ENCODE results near the gene RGS12. TPM values are rescaled to one million over a fixed set of nuclear protein-coding genes. Genes with fewer than 3 reads are reported as not detected.
A peak's percentile ranks its signal among the peaks of the same experiment; 100 is the strongest.

Gene RGS12
- total RNA-seq, 4 donors from 2014 or later = 14.6 to 25.1 (median 20.9) TPM

- no peak overlapping the region for H3K27ac ChIP-seq
- no peak for TF ChIP-seq POLR2A (IDR thresholded peaks at IDR 0.05)
- no peak for TF ChIP-seq CTCF (IDR thresholded peaks at IDR 0.05)
- no peaks in the 10 kb centered on the region for H3K27me3 ChIP-seq
- intact Hi-C loops (cut with DNase I) = no loop called here
- no peak for DNase-seq
- no peaks in the 10 kb centered on the region for H3K36me3 ChIP-seq
- H3K4me1 ChIP-seq = peaks cover 26 to 29% of the 10 kb centered on the region in 2 donors
- no peak overlapping the region for H3K4me3 ChIP-seq (replicated peaks in 1 of 3)
- H3K9me3 ChIP-seq = no peaks in the 10 kb centered on the region
- WGBS, 2 donors = 95 to 97% methylated on average over 9 of the region's 9 CpGs
Observed at GRCh38 chr4:3332498-3332897, 39.7 kb downstream of the RGS12 start.

- Histone ChIP-seq H3K36me3 (no peaks in the 10 kb centered on the region), H3K27ac (peak overlapping the region in 1 of 3 donors; percentile 42), H3K4me3 (replicated peaks in 1 of 3) (no peak overlapping the region), H3K4me1 (peaks cover 26 to 29% of the 10 kb centered on the region in 2 donors), H3K9me3 (no peaks in the 10 kb centered on the region), H3K27me3 (no peaks in the 10 kb centered on the region)
- WGBS, 2 donors = 87 to 88% methylated on average over 3 of the region's 3 CpGs
- intact Hi-C loops (cut with DNase I) = no loop called here
- TF ChIP-seq POLR2A (IDR thresholded peaks at IDR 0.05) (no peak), CTCF (IDR thresholded peaks at IDR 0.05) (no peak)
- no peak for DNase-seq
Observed at GRCh38 chr4:3334316-3334715, 41.5 kb downstream of the RGS12 start.

DNA sequence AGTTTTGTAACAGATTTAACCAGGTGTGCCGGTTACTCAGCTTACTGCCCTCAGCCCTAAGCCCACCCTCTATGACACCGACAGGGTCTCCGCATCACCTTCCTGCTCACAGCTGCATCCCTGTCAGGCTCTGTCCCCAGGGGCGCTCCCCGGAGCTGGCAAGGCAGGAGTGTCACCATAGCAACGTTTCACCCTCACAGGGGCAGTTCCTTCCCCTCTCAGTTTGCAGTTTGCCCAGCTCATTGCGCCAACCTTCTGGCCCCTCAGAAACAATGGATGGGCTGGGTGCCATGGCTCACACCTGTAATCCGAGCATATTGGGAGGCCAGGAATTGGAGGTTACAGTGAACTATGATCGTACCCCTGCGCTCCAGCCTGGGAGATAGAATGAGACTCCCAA lies 42.6 kb downstream of the RGS12 start:
- no peak overlapping the region for H3K4me3 ChIP-seq (replicated peaks in 1 of 3)
- 74 to 82% methylated on average over 10 of the region's 10 CpGs for WGBS, 2 donors
- H3K27ac ChIP-seq = peak overlapping the region in 2 of 3 donors; percentile 28 to 42
- H3K36me3 ChIP-seq = no peaks in the 10 kb centered on the region
- no peak for DNase-seq
- intact Hi-C loops (cut with DNase I) = no loop called here
- TF ChIP-seq CTCF (IDR thresholded peaks at IDR 0.05) (no peak), POLR2A (IDR thresholded peaks at IDR 0.05) (no peak)
- peaks cover 30 to 34% of the 10 kb centered on the region in 2 donors for H3K4me1 ChIP-seq
- H3K9me3 ChIP-seq = no peaks in the 10 kb centered on the region
- H3K27me3 ChIP-seq = no peaks in the 10 kb centered on the region

DNA sequence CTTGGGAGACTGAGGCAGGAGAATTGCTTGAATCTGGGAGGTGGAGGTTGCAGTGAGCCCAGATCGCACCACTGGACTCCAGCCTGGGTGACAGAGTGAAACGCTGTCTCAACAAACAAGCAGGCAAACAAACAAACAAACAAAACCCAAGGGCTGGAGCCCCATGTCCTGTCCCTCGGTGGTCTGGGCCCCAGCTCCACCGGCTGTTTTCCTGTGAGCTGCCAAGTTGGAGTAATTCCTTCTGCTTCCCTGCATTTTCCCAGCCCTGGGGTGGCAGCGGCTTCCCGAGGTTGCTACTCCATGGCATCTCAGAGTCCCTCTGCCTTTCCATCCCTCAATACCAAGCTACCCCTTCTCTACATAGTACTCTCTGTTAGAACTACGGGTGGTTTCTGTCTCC lies 43.2 kb downstream of the RGS12 start:
- Histone ChIP-seq H3K9me3 (no peaks in the 10 kb centered on the region), H3K36me3 (no peaks in the 10 kb centered on the region), H3K27me3 (no peaks in the 10 kb centered on the region), H3K4me3 (replicated peaks in 1 of 3) (no peak overlapping the region), H3K4me1 (peaks cover 33 to 40% of the 10 kb centered on the region in 2 donors), H3K27ac (peak overlapping the region; percentile 2 to 27 (median 12))
- DNase-seq = no peak
- 53 to 75% methylated on average over 7 of the region's 7 CpGs for WGBS, 2 donors
- TF ChIP-seq POLR2A (IDR thresholded peaks at IDR 0.05) (no peak), CTCF (IDR thresholded peaks at IDR 0.05) (no peak)
- intact Hi-C loops (cut with DNase I) = no loop called here

GRCh38 chr4:3336382-3337356 lies 43.8 kb downstream of the RGS12 start:
- Histone ChIP-seq H3K36me3 (no peaks in the 10 kb centered on the region), H3K27ac (peak overlapping the region in 2 of 3 donors; percentile 2 to 27), H3K27me3 (no peaks in the 10 kb centered on the region), H3K4me1 (peaks cover 33 to 40% of the 10 kb centered on the region in 2 donors), H3K4me3 (replicated peaks in 1 of 3) (no peak overlapping the region), H3K9me3 (no peaks in the 10 kb centered on the region)
- TF ChIP-seq CTCF (IDR thresholded peaks at IDR 0.05) = no peak
- TF ChIP-seq POLR2A (IDR thresholded peaks at IDR 0.05) = no peak
- peak; percentile 76 to 81 for DNase-seq
- intact Hi-C loops (cut with DNase I) = no loop called here
- 63 to 71% methylated on average over 14 of the region's 14 CpGs for WGBS, 2 donors

Data from thyroid gland (tissue), 4 donors.